K562 (cell line): ENCODE data around the gene TPRG1L. TPM values are rescaled to one million over a fixed set of nuclear protein-coding genes. Genes with fewer than 3 reads are reported as not detected.

Experiments used
- DPF2 ChIP-seq: fragments of 450-650 bp; IDR thresholded peaks from 2 replicates; pipeline ENCODE4 v1.6.1; 2016
- HEY1 ChIP-seq: fragments of 250-450 bp; sonication (Bioruptor Pico); IDR thresholded peaks from 2 replicates; pipeline ENCODE4 v1.5.0; 2020; ENCODE audit warnings: mild to moderate bottlenecking, moderate library complexity, borderline replicate concordance
- HSF4 ChIP-seq: fragments of 250-450 bp; sonication (Bioruptor Pico); IDR thresholded peaks from 2 replicates; pipeline ENCODE4 v2.1.2; 2022; ENCODE audit warnings: mild to moderate bottlenecking, moderate library complexity, borderline replicate concordance
- POLR2B ChIP-seq: fragments of 450-650 bp; IDR thresholded peaks from 2 replicates; pipeline ENCODE4 v1.6.1; 2018; ENCODE audit warnings: low read depth; ENCODE audit not compliant: partially characterized antibody
- SAP30 ChIP-seq: fragments of 200-600 bp; sonication (generic); IDR thresholded peaks from 2 replicates; pipeline ENCODE4 v1.6.1; 2012; ENCODE audit warnings: borderline replicate concordance, low read depth, mild to moderate bottlenecking, moderate library complexity, low read length, control low read depth, inconsistent platforms; ENCODE audit not compliant: insufficient read depth, poor library complexity, severe bottlenecking
- SIN3A ChIP-seq, 2 experiments: fragments of 150-350 bp in 1 of 2; IDR thresholded peaks; 2 replicates each; pipeline ENCODE4 v1.6.1; 2011 to 2016; ENCODE audit warnings: borderline replicate concordance in 2 of 2, low read depth in 2 of 2, low read length in 2 of 2, mild to moderate bottlenecking in 2 of 2, moderate library complexity in 2 of 2; ENCODE audit not compliant: control insufficient read depth in 1 of 2
- SMAD3 ChIP-seq: fragments of 450-650 bp; formaldehyde crosslinking; conservative IDR thresholded peaks from 2 replicates; pipeline ENCODE4 v1.4.0; 2020; ENCODE audit warnings: mild to moderate bottlenecking
- TBL1XR1 ChIP-seq, 2 experiments: IDR thresholded peaks; 2 replicates each; pipeline ENCODE4 v1.6.1; 2012; ENCODE audit warnings: improper control_type of control experiment in 2 of 2, low read length in 2 of 2, mild to moderate bottlenecking in 1 of 2
- TCFL5 ChIP-seq: fragments of 250-450 bp; sonication (Bioruptor Pico); conservative IDR thresholded peaks from 2 replicates; pipeline ENCODE4 v1.6.1; 2021; ENCODE audit warnings: mild to moderate bottlenecking, moderate library complexity, matching md5 sums
- XRCC3 ChIP-seq: fragments of 450-650 bp; IDR thresholded peaks from 2 replicates; pipeline ENCODE4 v1.6.1; 2017; ENCODE audit warnings: mild to moderate bottlenecking, moderate library complexity
- ZFP1 ChIP-seq: fragments of 450-650 bp; formaldehyde crosslinking; IDR thresholded peaks from 2 replicates; pipeline ENCODE4 v1.4.0; 2020; ENCODE audit warnings: mild to moderate bottlenecking, mixed read lengths
- ZZZ3 ChIP-seq: fragments of 450-650 bp; IDR thresholded peaks from 2 replicates; pipeline ENCODE4 v1.6.1; 2016; ENCODE audit warnings: antibody characterized with exemption, mild to moderate bottlenecking, moderate library complexity
- polyA plus RNA-seq, 8 experiments: library from polyadenylated mRNA; depleted of rRNA in 4 of 8; stranded (reverse) in 5 of 8; unstranded in 3 of 8; fragments of >200 nt; fragmentation: Nextera tagmentation in 2 of 8; fragmentation: Illumina TruSeq in 1 of 8; extraction: Ambion mirVana in 2 of 8; extraction: Trizol in 1 of 8; gene quantifications; 2 replicates each; pipeline versions ENCODE4 v1.2.1 to v1.2.3, GENCODE V29; 2011 to 2014; ENCODE audit warnings: inconsistent platforms in 1 of 8, missing spikeins in 1 of 8
- total RNA-seq, 7 experiments: library from RNA; depleted of rRNA in 6 of 7; stranded (reverse); fragments of >200 nt in 6 of 7; fragmentation: Illumina TruSeq in 2 of 7; extraction: Trizol in 2 of 7; gene quantifications; 2 replicates each; pipeline versions ENCODE4 v1.2.1 to v1.2.3, GENCODE V29; 2011 to 2021; ENCODE audit warnings: low replicate concordance in 1 of 7
- TF ChIP-seq, protein P1 (sequence below): fragments of 200-600 bp; sonication (generic); IDR thresholded peaks from one replicate; pipeline ENCODE4 v1.6.1; 2012; ENCODE audit warnings: mild to moderate bottlenecking, low read depth, low read length, inconsistent platforms
- TF ChIP-seq, protein P2 (sequence below): sonication (generic); formaldehyde crosslinking; IDR thresholded peaks from 2 replicates; pipeline ENCODE4 v1.9.0; 2022; ENCODE audit warnings: mild to moderate bottlenecking, missing genetic modification reagents
- TF ChIP-seq, protein P3 (sequence below): fragments of 450-650 bp; formaldehyde crosslinking; IDR thresholded peaks from 2 replicates; pipeline ENCODE4 v1.4.0; 2022; ENCODE audit warnings: missing genetic modification characterization

Gene TPRG1L
- total and polyA plus RNA-seq, 9 of the 15 experiments (the other 6 are each of a cell fraction or from before 2014, with no cell fraction given), result 1.6 to 11.0 (median 6.2) TPM

DNA sequence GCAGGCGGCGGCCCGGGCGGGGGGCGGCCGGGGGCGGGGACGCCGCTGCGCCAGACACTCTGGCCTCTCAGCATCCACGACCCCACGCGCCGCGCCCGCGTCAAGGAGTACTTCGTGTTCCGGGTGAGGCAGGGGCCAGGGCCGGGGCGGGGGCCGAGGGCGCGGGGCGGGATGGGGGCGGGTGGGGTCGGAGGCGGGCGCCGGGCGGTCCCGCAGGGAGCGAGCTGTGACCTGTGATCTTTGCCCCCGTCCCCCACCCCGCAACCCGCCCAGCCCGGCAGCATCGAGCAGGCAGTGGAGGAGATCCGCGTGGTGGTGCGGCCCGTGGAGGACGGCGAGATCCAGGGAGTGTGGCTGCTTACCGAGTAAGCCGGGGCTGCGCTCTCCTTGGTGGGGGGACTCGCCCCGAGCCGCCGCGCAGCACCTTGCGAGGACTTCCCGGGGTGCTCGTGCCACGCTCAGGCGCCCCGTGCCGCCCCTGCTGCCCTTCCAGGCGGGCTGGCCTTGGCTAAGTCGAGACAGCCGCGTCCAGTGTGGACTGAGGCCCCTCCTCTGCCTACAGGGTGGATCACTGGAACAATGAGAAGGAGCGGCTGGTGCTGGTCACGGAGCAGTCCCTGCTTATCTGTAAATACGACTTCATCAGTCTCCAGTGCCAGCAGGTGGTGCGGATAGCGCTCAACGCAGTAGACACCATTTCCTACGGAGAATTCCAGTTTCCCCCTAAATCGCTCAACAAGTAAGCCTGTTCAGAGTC is 514 bp downstream of the TPRG1L start (continued):
- TF ChIP-seq, protein P1, sequence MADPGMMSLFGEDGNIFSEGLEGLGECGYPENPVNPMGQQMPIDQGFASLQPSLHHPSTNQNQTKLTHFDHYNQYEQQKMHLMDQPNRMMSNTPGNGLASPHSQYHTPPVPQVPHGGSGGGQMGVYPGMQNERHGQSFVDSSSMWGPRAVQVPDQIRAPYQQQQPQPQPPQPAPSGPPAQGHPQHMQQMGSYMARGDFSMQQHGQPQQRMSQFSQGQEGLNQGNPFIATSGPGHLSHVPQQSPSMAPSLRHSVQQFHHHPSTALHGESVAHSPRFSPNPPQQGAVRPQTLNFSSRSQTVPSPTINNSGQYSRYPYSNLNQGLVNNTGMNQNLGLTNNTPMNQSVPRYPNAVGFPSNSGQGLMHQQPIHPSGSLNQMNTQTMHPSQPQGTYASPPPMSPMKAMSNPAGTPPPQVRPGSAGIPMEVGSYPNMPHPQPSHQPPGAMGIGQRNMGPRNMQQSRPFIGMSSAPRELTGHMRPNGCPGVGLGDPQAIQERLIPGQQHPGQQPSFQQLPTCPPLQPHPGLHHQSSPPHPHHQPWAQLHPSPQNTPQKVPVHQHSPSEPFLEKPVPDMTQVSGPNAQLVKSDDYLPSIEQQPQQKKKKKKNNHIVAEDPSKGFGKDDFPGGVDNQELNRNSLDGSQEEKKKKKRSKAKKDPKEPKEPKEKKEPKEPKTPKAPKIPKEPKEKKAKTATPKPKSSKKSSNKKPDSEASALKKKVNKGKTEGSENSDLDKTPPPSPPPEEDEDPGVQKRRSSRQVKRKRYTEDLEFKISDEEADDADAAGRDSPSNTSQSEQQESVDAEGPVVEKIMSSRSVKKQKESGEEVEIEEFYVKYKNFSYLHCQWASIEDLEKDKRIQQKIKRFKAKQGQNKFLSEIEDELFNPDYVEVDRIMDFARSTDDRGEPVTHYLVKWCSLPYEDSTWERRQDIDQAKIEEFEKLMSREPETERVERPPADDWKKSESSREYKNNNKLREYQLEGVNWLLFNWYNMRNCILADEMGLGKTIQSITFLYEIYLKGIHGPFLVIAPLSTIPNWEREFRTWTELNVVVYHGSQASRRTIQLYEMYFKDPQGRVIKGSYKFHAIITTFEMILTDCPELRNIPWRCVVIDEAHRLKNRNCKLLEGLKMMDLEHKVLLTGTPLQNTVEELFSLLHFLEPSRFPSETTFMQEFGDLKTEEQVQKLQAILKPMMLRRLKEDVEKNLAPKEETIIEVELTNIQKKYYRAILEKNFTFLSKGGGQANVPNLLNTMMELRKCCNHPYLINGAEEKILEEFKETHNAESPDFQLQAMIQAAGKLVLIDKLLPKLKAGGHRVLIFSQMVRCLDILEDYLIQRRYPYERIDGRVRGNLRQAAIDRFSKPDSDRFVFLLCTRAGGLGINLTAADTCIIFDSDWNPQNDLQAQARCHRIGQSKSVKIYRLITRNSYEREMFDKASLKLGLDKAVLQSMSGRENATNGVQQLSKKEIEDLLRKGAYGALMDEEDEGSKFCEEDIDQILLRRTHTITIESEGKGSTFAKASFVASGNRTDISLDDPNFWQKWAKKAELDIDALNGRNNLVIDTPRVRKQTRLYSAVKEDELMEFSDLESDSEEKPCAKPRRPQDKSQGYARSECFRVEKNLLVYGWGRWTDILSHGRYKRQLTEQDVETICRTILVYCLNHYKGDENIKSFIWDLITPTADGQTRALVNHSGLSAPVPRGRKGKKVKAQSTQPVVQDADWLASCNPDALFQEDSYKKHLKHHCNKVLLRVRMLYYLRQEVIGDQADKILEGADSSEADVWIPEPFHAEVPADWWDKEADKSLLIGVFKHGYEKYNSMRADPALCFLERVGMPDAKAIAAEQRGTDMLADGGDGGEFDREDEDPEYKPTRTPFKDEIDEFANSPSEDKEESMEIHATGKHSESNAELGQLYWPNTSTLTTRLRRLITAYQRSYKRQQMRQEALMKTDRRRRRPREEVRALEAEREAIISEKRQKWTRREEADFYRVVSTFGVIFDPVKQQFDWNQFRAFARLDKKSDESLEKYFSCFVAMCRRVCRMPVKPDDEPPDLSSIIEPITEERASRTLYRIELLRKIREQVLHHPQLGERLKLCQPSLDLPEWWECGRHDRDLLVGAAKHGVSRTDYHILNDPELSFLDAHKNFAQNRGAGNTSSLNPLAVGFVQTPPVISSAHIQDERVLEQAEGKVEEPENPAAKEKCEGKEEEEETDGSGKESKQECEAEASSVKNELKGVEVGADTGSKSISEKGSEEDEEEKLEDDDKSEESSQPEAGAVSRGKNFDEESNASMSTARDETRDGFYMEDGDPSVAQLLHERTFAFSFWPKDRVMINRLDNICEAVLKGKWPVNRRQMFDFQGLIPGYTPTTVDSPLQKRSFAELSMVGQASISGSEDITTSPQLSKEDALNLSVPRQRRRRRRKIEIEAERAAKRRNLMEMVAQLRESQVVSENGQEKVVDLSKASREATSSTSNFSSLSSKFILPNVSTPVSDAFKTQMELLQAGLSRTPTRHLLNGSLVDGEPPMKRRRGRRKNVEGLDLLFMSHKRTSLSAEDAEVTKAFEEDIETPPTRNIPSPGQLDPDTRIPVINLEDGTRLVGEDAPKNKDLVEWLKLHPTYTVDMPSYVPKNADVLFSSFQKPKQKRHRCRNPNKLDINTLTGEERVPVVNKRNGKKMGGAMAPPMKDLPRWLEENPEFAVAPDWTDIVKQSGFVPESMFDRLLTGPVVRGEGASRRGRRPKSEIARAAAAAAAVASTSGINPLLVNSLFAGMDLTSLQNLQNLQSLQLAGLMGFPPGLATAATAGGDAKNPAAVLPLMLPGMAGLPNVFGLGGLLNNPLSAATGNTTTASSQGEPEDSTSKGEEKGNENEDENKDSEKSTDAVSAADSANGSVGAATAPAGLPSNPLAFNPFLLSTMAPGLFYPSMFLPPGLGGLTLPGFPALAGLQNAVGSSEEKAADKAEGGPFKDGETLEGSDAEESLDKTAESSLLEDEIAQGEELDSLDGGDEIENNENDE, result peak; percentile 84
- no peak for TF ChIP-seq ZZZ3
- TF ChIP-seq SMAD3 (CRISPR knock-in tag), result no peak
- TF ChIP-seq, protein P2, sequence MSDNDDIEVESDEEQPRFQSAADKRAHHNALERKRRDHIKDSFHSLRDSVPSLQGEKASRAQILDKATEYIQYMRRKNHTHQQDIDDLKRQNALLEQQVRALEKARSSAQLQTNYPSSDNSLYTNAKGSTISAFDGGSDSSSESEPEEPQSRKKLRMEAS (CRISPR knock-in tag), result no peak
- TF ChIP-seq SAP30, result peak; percentile 70
- TF ChIP-seq SIN3A (IDR thresholded peaks at IDR 0.05; ENCODE audit: borderline replicate concordance in 2 of 2, control insufficient read depth in 1 of 2, low read depth in 2 of 2, low read length in 2 of 2), result peak in 1 of 2 experiments; percentile 47; a peak in 1 of 4 replicates
- TF ChIP-seq POLR2B, result no peak
- peak; percentile 77 for TF ChIP-seq DPF2
- TF ChIP-seq TCFL5 (CRISPR knock-in tag), result no peak
- no peak for TF ChIP-seq TBL1XR1 (IDR thresholded peaks at IDR 0.05; ENCODE audit: low read length in 2 of 2)
- TF ChIP-seq XRCC3, result no peak
- TF ChIP-seq, protein P3, sequence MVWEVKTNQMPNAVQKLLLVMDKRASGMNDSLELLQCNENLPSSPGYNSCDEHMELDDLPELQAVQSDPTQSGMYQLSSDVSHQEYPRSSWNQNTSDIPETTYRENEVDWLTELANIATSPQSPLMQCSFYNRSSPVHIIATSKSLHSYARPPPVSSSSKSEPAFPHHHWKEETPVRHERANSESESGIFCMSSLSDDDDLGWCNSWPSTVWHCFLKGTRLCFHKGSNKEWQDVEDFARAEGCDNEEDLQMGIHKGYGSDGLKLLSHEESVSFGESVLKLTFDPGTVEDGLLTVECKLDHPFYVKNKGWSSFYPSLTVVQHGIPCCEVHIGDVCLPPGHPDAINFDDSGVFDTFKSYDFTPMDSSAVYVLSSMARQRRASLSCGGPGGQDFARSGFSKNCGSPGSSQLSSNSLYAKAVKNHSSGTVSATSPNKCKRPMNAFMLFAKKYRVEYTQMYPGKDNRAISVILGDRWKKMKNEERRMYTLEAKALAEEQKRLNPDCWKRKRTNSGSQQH, result no peak
- no peak for TF ChIP-seq HSF4 (CRISPR knock-in tag)
- TF ChIP-seq HEY1 (CRISPR knock-in tag), result no peak
- no peak for TF ChIP-seq ZFP1 (CRISPR knock-in tag)
